Activated T-helper 2 cell treated with anti-CD3 and anti-CD28 coated beads, Interferon-gamma antibody, Interleukin-2, Interleukin-4, amounts not matched to agents 10 μg/mL and 5 μg/mL and 100 μg/mL, durations not matched to agents 14 hours and 24 hours and 36 hours (primary cell): Measurements from ENCODE around the gene AUTS2. TPM values are rescaled to one million over a fixed set of nuclear protein-coding genes. Genes with fewer than 3 reads are reported as not detected.
"Not testable (repeated sequence)": the region's sequence is repeated elsewhere in the genome, so short reads cannot be mapped to it uniquely, and the experiment has no call there.

Experiments used
- DNase-seq: peaks from one replicate; pipeline ENCODE4 v3.0.0; 2021; ENCODE audit warnings: low spot score
- H3K27ac Mint-ChIP-seq: one replicate; pipeline ENCODE4 v1.8.0; 2021; ENCODE audit warnings: mixed read lengths
- H3K27me3 Mint-ChIP-seq: one replicate; pipeline ENCODE4 v1.8.0; 2021; ENCODE audit warnings: low read depth, mixed read lengths
- H3K36me3 Mint-ChIP-seq: one replicate; pipeline ENCODE4 v1.8.0; 2021; ENCODE audit warnings: low read depth, mixed read lengths
- H3K4me1 Mint-ChIP-seq: one replicate; pipeline ENCODE4 v1.8.0; 2021; ENCODE audit warnings: low read depth, mixed read lengths
- H3K4me3 Mint-ChIP-seq: one replicate; pipeline ENCODE4 v1.8.0; 2021; ENCODE audit warnings: low read depth, mild to moderate bottlenecking, moderate library complexity, mixed read lengths
- H3K9me3 Mint-ChIP-seq: one replicate; pipeline ENCODE4 v1.8.0; 2021; ENCODE audit warnings: mixed read lengths
- intact Hi-C: fragments of 100-400 bp; cut with micrococcal nuclease; formaldehyde crosslinking; loops from one replicate; pipeline ENCODE4 v1.15.1; 2023
- total RNA-seq: library from RNA; stranded (reverse); gene quantifications from 2 replicates; pipeline ENCODE4 v1.2.3, GENCODE V29; 2022

AUTS2 gene
- total RNA-seq, 1 donor from 2014 or later, result 1.1 TPM

DNA sequence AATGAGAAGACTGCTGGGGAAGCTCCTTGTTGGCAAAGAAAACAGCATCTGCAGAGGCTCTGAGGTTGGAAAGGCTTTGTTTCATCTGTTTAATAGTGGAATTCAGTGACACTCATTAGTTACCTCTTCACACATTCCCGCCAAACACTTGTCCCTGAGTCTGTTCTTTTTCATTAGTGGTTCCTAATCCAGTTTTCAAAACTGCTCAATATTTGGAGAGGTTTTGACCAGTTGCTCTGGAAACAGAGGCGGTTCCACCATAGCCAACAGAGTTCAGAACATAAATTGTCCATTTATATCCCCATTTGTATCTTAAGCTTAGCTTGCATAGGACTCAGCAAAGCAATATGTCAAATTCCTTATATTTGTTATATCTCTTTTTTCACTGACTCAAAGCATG is 754.6 kb downstream of the AUTS2 start:
- DNase-seq, result no peak
- intact Hi-C loops, result no loop called here
- Mint-ChIP-seq H3K36me3 (no peaks in the 10 kb centered on the region), H3K27me3 (no peaks in the 10 kb centered on the region), H3K4me1 (no peaks in the 10 kb centered on the region), H3K9me3 (no peaks in the 10 kb centered on the region), H3K27ac (no peak overlapping the region), H3K4me3 (no peak overlapping the region)

DNA sequence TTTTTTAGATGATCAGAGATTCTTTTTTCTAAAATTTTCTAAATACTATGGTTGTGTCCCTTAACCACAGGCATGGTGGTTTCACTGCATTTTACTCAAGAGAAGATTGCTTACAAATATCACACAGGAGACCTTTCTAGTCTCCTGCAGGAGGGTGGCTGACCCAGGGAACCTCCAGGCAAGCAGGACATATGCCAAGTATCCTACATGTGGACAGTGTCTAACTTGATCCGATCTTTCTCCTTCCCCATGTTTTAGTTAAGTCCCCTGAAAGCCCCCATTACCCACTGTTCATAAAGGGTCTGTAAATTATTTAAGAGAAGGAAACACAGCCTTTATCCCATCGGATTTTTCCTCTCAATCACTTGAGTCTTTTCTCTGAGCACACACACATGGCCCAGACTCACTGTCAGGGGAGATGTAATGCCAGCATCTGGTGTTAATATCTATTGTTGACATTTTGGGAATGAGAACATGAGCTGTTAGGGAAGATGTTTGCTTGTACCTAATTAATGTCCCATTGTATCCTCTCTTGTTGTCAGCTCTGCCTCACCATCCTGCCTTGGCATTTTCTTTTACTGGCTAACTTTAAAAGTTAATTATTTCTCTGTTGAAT is 755.2 kb downstream of the AUTS2 start:
- intact Hi-C loops, result no loop called here
- Mint-ChIP-seq H3K27me3 (no peaks in the 10 kb centered on the region), H3K4me1 (no peaks in the 10 kb centered on the region), H3K36me3 (no peaks in the 10 kb centered on the region), H3K4me3 (no peak overlapping the region), H3K9me3 (no peaks in the 10 kb centered on the region), H3K27ac (no peak overlapping the region)
- DNase-seq, result no peak

- no peak overlapping the region for H3K27ac Mint-ChIP-seq
- intact Hi-C loops, result no loop called here
- H3K9me3 Mint-ChIP-seq, result no peaks in the 10 kb centered on the region
- no peak overlapping the region for H3K4me3 Mint-ChIP-seq
- no peaks in the 10 kb centered on the region for H3K27me3 Mint-ChIP-seq
- no peaks in the 10 kb centered on the region for H3K4me1 Mint-ChIP-seq
- DNase-seq, result no peak
- H3K36me3 Mint-ChIP-seq, result no peaks in the 10 kb centered on the region
Observed at GRCh38 chr7:70353946-70354335, 755.7 kb downstream of the AUTS2 start.

DNA sequence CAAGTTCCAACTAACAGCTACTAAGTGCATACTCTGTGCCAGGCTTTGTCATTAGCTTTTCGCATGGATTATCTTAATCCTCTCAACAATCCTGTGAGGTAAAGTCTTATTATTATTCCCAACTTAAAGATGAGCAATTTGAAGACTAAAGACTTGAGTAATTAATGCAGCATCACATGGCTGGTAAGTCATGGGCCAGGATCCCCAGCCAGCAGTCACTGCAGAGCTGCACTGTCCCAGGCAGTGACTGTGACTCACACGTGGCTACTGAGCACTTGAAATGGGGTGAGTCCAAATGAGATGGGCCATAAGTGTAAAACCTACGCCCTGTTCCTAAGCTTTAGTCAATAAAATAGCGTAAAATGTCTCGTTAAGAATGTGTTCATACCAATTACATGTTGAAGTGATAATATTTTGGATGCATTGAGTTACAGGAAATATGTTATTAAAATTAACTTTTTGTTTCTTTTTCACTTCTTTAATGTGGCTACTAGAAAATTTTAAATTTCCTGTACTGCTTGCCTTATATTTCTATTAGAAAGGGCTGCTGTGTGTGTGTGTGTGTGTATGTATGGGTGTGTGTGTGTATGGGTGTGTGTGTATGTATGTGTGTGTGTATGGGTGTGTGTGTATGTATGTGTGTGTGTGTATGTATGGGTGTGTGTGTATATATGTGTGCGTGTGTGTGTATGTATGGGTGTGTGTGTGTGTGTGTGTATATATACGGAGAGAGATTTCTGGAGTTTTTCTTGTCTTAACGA is 756.3 kb downstream of the AUTS2 start:
- no peak for DNase-seq
- Mint-ChIP-seq H3K36me3 (no peaks in the 10 kb centered on the region), H3K4me3 (no peak overlapping the region), H3K27me3 (no peaks in the 10 kb centered on the region), H3K27ac (no peak overlapping the region), H3K4me1 (no peaks in the 10 kb centered on the region), H3K9me3 (no peaks in the 10 kb centered on the region)
- intact Hi-C loops, result no loop called here

GRCh38 chr7:70355198-70356020 is 757.1 kb downstream of the AUTS2 start:
- Mint-ChIP-seq H3K4me3 (no peak overlapping the region), H3K9me3 (no peaks in the 10 kb centered on the region), H3K27ac (no peak overlapping the region), H3K27me3 (no peaks in the 10 kb centered on the region), H3K36me3 (no peaks in the 10 kb centered on the region), H3K4me1 (no peaks in the 10 kb centered on the region)
- intact Hi-C loops, result no loop called here
- no peak for DNase-seq

- H3K27ac Mint-ChIP-seq, result no peak overlapping the region
Observed at GRCh38 chr7:70356085-70356786, 758.0 kb downstream of the AUTS2 start.

DNA sequence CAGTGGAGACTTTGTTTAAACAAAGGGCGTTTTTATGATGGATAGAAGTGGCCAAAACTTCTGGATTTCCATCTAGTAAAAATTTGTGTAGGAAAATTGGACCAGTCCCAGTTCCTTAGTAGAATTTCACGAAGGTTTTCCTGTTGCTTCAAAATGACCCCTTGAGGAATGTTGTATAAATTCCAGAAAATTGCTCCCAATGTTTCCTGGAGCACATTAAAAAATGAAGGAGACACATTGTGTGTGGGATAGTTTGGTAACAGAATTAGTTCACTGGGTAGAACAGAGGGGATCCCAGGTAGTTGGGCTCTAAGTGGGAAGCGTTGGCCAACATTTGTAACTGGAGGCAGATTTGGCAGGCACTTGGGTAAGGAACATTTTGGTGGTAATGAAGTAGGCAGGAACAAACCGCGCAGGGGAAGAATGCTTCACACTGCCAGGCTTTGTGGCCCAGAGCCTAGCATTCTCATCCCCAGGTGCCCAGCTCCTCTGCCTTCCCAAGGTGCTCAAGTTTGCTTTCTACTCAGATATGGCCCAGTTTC is 758.6 kb downstream of the AUTS2 start:
- H3K4me3 Mint-ChIP-seq, result no peak overlapping the region
- H3K4me1 Mint-ChIP-seq, result peaks cover 2% of the 10 kb centered on the region
- no peaks in the 10 kb centered on the region for H3K27me3 Mint-ChIP-seq
- no peak for DNase-seq
- H3K9me3 Mint-ChIP-seq, result no peaks in the 10 kb centered on the region
- H3K36me3 Mint-ChIP-seq, result no peaks in the 10 kb centered on the region
- no peak overlapping the region for H3K27ac Mint-ChIP-seq
- intact Hi-C loops, result no loop called here

More at GRCh38 chr7:70356085-70356786, 758.0 kb downstream of the AUTS2 start:
- intact Hi-C loops, result no loop called here
- Mint-ChIP-seq H3K4me3 (no peak overlapping the region), H3K9me3 (no peaks in the 10 kb centered on the region), H3K36me3 (no peaks in the 10 kb centered on the region), H3K27me3 (no peaks in the 10 kb centered on the region), H3K4me1 (no peaks in the 10 kb centered on the region)
- no peak for DNase-seq

DNA sequence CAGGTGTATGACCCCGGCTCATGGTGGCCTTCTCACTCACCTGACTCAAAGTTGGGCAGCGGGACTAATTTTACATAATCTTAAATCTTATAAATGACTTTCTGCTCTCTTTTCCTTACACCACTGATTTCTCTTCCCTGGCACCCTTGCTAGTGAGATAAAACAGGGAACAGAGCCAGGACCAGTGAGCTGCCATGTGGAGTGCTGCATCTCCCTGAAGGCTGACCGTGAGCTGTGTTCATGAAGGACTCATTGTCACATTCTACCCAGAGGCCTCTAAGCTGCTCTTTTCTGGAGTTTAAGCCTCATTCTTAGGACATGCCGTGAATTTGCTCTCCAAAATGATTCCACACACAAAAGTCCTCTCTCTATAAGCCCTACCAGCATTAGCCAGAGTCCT is 762.3 kb downstream of the AUTS2 start:
- no peak overlapping the region for H3K4me3 Mint-ChIP-seq
- no peak overlapping the region for H3K27ac Mint-ChIP-seq
- no peaks in the 10 kb centered on the region for H3K36me3 Mint-ChIP-seq
- H3K4me1 Mint-ChIP-seq, result peaks cover 4% of the 10 kb centered on the region
- intact Hi-C loops, result no loop called here
- H3K9me3 Mint-ChIP-seq, result no peaks in the 10 kb centered on the region
- DNase-seq, result no peak
- H3K27me3 Mint-ChIP-seq, result no peaks in the 10 kb centered on the region

GRCh38 chr7:70361821-70362220 is 763.5 kb downstream of the AUTS2 start:
- H3K27me3 Mint-ChIP-seq, result no peaks in the 10 kb centered on the region
- intact Hi-C loops, result no loop called here
- H3K4me1 Mint-ChIP-seq, result peaks cover 4% of the 10 kb centered on the region
- H3K4me3 Mint-ChIP-seq, result no peak overlapping the region
- H3K36me3 Mint-ChIP-seq, result no peaks in the 10 kb centered on the region
- H3K9me3 Mint-ChIP-seq, result peaks cover 7% of the 10 kb centered on the region
- DNase-seq, result no peak
- no peak overlapping the region for H3K27ac Mint-ChIP-seq

- DNase-seq, H3K4me1 Mint-ChIP-seq, H3K4me3 Mint-ChIP-seq, H3K27me3 Mint-ChIP-seq, intact Hi-C loops, H3K9me3 Mint-ChIP-seq, H3K36me3 Mint-ChIP-seq, H3K27ac Mint-ChIP-seq: not testable (repeated sequence)
Observed at GRCh38 chr7:70364393-70364792, 766.1 kb downstream of the AUTS2 start.

DNA sequence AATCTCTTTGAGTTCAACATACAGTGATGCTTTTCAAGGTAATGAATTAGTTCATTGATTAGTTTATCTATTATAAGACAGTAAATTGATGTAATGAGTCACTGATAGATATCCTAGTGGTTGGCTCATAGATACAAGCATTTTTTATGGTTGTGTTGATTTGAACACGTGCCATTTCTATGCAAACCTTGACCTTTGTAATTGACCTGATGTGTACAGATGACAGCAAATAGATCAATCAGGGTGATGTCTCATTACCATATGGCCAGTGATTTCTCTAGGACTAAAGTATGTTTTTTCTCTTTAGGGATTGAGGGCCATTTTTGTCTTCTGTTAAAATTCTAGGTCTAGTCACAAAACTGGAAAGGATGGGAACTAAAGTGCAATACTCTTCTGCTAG is 773.4 kb downstream of the AUTS2 start:
- intact Hi-C loops, result no loop called here
- no peaks in the 10 kb centered on the region for H3K4me1 Mint-ChIP-seq
- H3K9me3 Mint-ChIP-seq, result peaks cover under 1% of the 10 kb centered on the region
- H3K27ac Mint-ChIP-seq, result no peak overlapping the region
- no peak overlapping the region for H3K4me3 Mint-ChIP-seq
- H3K27me3 Mint-ChIP-seq, result no peaks in the 10 kb centered on the region
- H3K36me3 Mint-ChIP-seq, result no peaks in the 10 kb centered on the region
- DNase-seq, result no peak

DNA sequence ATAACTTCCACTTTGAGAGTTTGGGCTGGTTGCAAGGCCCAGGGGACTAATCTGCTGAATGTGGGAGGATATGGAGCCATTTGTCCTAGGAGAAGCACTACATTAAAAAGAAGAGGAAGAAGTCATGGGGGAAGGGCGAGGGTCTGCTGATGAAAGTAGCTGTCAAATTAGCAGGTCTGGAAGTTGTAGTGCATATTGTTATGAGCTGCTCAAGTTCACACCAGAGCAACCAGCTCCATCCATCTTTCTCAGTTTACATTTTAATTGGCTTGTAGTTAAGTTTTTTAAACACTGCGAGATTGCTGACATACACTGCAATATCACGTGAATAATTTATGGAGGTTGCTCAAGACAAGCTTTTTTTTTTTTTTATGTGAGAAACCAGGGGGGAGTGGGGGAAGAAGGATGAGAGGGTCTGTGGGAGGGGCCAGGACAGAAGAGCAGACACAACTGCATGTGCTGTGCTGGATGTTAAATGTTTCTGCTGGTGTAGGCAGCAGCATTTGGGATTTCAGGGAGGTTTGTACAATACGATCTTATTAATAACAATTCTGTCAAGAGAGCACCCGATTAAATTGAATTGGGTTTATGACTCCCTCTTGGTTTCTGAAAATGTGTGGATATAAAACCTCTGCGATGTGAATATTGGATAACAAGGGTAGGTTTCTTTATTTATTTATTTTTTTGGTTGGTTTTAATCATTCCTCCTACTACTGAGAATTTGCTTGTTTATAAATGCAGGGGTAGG is 774.7 kb downstream of the AUTS2 start:
- H3K36me3 Mint-ChIP-seq, result no peaks in the 10 kb centered on the region
- intact Hi-C loops, result no loop called here
- no peaks in the 10 kb centered on the region for H3K9me3 Mint-ChIP-seq
- no peaks in the 10 kb centered on the region for H3K4me1 Mint-ChIP-seq
- H3K27ac Mint-ChIP-seq, result no peak overlapping the region
- H3K27me3 Mint-ChIP-seq, result no peaks in the 10 kb centered on the region
- H3K4me3 Mint-ChIP-seq, result no peak overlapping the region
- DNase-seq, result no peak
